Naive B cell (primary cell): ENCODE measurements around the gene BECN2. TPM values are rescaled to one million over a fixed set of nuclear protein-coding genes. Genes with fewer than 3 reads are reported as not detected.

Experiments
- polyA plus RNA-seq, 6 donors: library from polyadenylated mRNA; unstranded; fragments of 300-500 nt; fragmentation: Illumina TruSeq; gene quantifications; one replicate each; pipeline ENCODE4 v1.2.3, GENCODE V29; 2021; ENCODE audit warnings: low read depth in 6 of 6

BECN2 gene
- polyA plus RNA-seq, 6 donors from 2014 or later: not detected

Other genes with a start within 250 kb of the BECN2 start
- 1 to 10 TPM in 1 of 6 donors, under 1 TPM in 3, not detected in 2; 0.44 to 2.7 (median 0.79) TPM for gene EXO1, start 109.6 kb upstream of the BECN2 start, polyA plus RNA-seq
- under 1 TPM in 1 of 6 donors, not detected in 5; 0.28 TPM for gene MAP1LC3C, start 41.3 kb downstream of the BECN2 start, polyA plus RNA-seq